H9 (cell line): Measurements from ENCODE around the gene LIG3. TPM values are rescaled to one million over a fixed set of nuclear protein-coding genes. Genes with fewer than 3 reads are reported as not detected.

Experiments used
- DNase-seq: peaks from one replicate; pipeline ENCODE4 v3.0.0-alpha.2; 2017
- H2AFZ ChIP-seq: one replicate; pipeline ENCODE4 v1.6.1; 2013; ENCODE audit warnings: mild to moderate bottlenecking, low read length, control low read depth, moderate library complexity
- H2AK5ac ChIP-seq: 2 replicates; pipeline ENCODE4 v1.6.1; 2013; ENCODE audit warnings: low read length, control low read depth, mixed read lengths; ENCODE audit not compliant: insufficient read length
- H2BK120ac ChIP-seq: one replicate; pipeline ENCODE4 v1.6.1; 2013; ENCODE audit warnings: low read depth, mild to moderate bottlenecking, low read length, control low read depth, inconsistent platforms; ENCODE audit not compliant: poor library complexity, severe bottlenecking
- H2BK12ac ChIP-seq: 2 replicates; pipeline ENCODE4 v1.6.1; 2013; ENCODE audit warnings: low read length, control low read depth, mixed read lengths, low read depth; ENCODE audit not compliant: insufficient read length
- H2BK15ac ChIP-seq: 2 replicates; pipeline ENCODE4 v1.6.1; 2013; ENCODE audit warnings: low read depth, low read length, control low read depth
- H2BK20ac ChIP-seq: one replicate; pipeline ENCODE4 v1.6.1; 2013; ENCODE audit warnings: low read depth, mild to moderate bottlenecking, low read length, control low read depth, inconsistent platforms; ENCODE audit not compliant: poor library complexity, severe bottlenecking
- H2BK5ac ChIP-seq: 2 replicates; pipeline ENCODE4 v1.6.1; 2013; ENCODE audit warnings: low read length, control low read depth, mixed read lengths; ENCODE audit not compliant: insufficient read length
- H3K14ac ChIP-seq: 2 replicates; pipeline ENCODE4 v1.6.1; 2013; ENCODE audit warnings: low read length, control low read depth; ENCODE audit not compliant: insufficient read depth
- H3K18ac ChIP-seq: 2 replicates; pipeline ENCODE4 v1.6.1; 2013; ENCODE audit warnings: low read depth, mild to moderate bottlenecking, mixed read lengths, low read length, control low read depth; ENCODE audit not compliant: insufficient read length
- H3K23ac ChIP-seq: 2 replicates; pipeline ENCODE4 v1.6.1; 2013; ENCODE audit warnings: low read length, control low read depth, mixed read lengths, low read depth; ENCODE audit not compliant: insufficient read length
- H3K23me2 ChIP-seq: 2 replicates; pipeline ENCODE4 v1.6.1; 2013; ENCODE audit warnings: low read depth, mild to moderate bottlenecking, mixed read lengths, low read length, control low read depth; ENCODE audit not compliant: insufficient read length, poor library complexity, severe bottlenecking
- H3K27ac ChIP-seq: 2 replicates; pipeline ENCODE4 v1.5.1; 2013; ENCODE audit warnings: low read length, control low read depth, mixed read lengths, low read depth; ENCODE audit not compliant: insufficient read length
- H3K27me3 ChIP-seq: 2 replicates; pipeline ENCODE4 v1.6.1; 2013; ENCODE audit warnings: low read length, control low read depth, inconsistent platforms; ENCODE audit not compliant: insufficient read depth
- H3K4ac ChIP-seq: 2 replicates; pipeline ENCODE4 v1.6.1; 2013; ENCODE audit warnings: low read depth, mild to moderate bottlenecking, control low read depth, inconsistent platforms, low read length, moderate library complexity
- H3K4me1 ChIP-seq: 2 replicates; pipeline ENCODE4 v1.6.1; 2013; ENCODE audit warnings: low read length, control low read depth, inconsistent platforms; ENCODE audit not compliant: insufficient read depth
- H3K4me2 ChIP-seq: 2 replicates; pipeline ENCODE4 v1.6.1; 2013; ENCODE audit warnings: low read length, control low read depth, mixed read lengths; ENCODE audit not compliant: insufficient read length, insufficient read depth
- H3K56ac ChIP-seq: 2 replicates; pipeline ENCODE4 v1.6.1; 2013; ENCODE audit warnings: low read depth, mild to moderate bottlenecking, mixed read lengths, low read length, control low read depth; ENCODE audit not compliant: insufficient read length
- H3K79me1 ChIP-seq: 2 replicates; pipeline ENCODE4 v1.6.1; 2013; ENCODE audit warnings: low read depth, mild to moderate bottlenecking, moderate library complexity, low read length, control low read depth, inconsistent platforms; ENCODE audit not compliant: insufficient read depth, poor library complexity, severe bottlenecking
- H3K79me2 ChIP-seq: 2 replicates; pipeline ENCODE4 v1.6.1; 2013; ENCODE audit warnings: low read length, control low read depth, inconsistent platforms; ENCODE audit not compliant: insufficient read depth
- H3K9ac ChIP-seq: 2 replicates; pipeline ENCODE4 v1.6.1; 2013; ENCODE audit warnings: low read length, control low read depth, mixed read lengths; ENCODE audit not compliant: insufficient read length; ENCODE audit errors: extremely low read depth
- H3K9me3 ChIP-seq: one replicate; pipeline ENCODE4 v1.6.1; 2013; ENCODE audit warnings: low read depth, low read length, inconsistent platforms; ENCODE audit not compliant: control insufficient read depth
- H3T11ph ChIP-seq: one replicate; pipeline ENCODE4 v1.6.1; 2013; ENCODE audit warnings: mild to moderate bottlenecking, low read length, control low read depth, inconsistent platforms
- H4K20me1 ChIP-seq: one replicate; pipeline ENCODE4 v1.6.1; 2013; ENCODE audit not compliant: control insufficient read depth, insufficient read length, insufficient read depth
- H4K5ac ChIP-seq: 2 replicates; pipeline ENCODE4 v1.6.1; 2013; ENCODE audit warnings: low read depth, mild to moderate bottlenecking, mixed read lengths, low read length, control low read depth; ENCODE audit not compliant: insufficient read length
- H4K8ac ChIP-seq: replicated peaks from 2 replicates; pipeline ENCODE4 v1.6.1; 2013; ENCODE audit warnings: low read length, control low read depth, mixed read lengths, low read depth; ENCODE audit not compliant: insufficient read length
- H4K91ac ChIP-seq: 2 replicates; pipeline ENCODE4 v1.6.1; 2013; ENCODE audit warnings: low read depth, mild to moderate bottlenecking, moderate library complexity, mixed read lengths, low read length, control low read depth; ENCODE audit not compliant: insufficient read length
- H3K27ac Mint-ChIP-seq, 3 experiments: 2 replicates in 2 of 3; 3 replicates in 1 of 3; pipeline ENCODE4 v1.8.0; 2020 to 2021; ENCODE audit warnings: mixed read lengths in 3 of 3, mild to moderate bottlenecking in 1 of 3, moderate library complexity in 1 of 3
- H3K27me3 Mint-ChIP-seq: 2 replicates; pipeline ENCODE4 v1.8.0; 2021; ENCODE audit warnings: low read depth, mild to moderate bottlenecking, moderate library complexity, mixed read lengths
- H3K36me3 Mint-ChIP-seq, 3 experiments: 2 replicates in 2 of 3; 3 replicates in 1 of 3; pipeline ENCODE4 v1.8.0; 2020 to 2021; ENCODE audit warnings: low read depth in 3 of 3, mixed read lengths in 3 of 3; ENCODE audit not compliant: insufficient read depth in 1 of 3
- H3K4me1 Mint-ChIP-seq, 2 experiments: 2 replicates each; pipeline ENCODE4 v1.8.0; 2020; ENCODE audit warnings: mixed read lengths in 2 of 2
- H3K4me3 Mint-ChIP-seq, 2 experiments: 2 replicates in 1 of 2; 3 replicates in 1 of 2; pipeline ENCODE4 v1.8.0; 2020 to 2021; ENCODE audit warnings: mild to moderate bottlenecking in 2 of 2, mixed read lengths in 2 of 2, moderate library complexity in 1 of 2
- H3K9me3 Mint-ChIP-seq, 2 experiments: 2 replicates in 1 of 2; 3 replicates in 1 of 2; pipeline ENCODE4 v1.8.0; 2020; ENCODE audit warnings: mild to moderate bottlenecking in 2 of 2, mixed read lengths in 2 of 2, moderate library complexity in 1 of 2
- CTCF ChIP-seq: fragments of 200-600 bp; sonication (generic); conservative IDR thresholded peaks from 3 replicates; pipeline ENCODE4 v1.8.0; 2021; ENCODE audit warnings: antibody characterized with exemption, mild to moderate bottlenecking
- WGBS: extraction: QIAGEN DNeasy Blood & Tissue Kit; methylation state at CpG from one replicate; pipeline ENCODE4 v1.1.7; 2013; ENCODE audit warnings: missing lambda C conversion rate, low lambda C conversion rate, mixed read lengths; ENCODE audit not compliant: insufficient read length; ENCODE audit errors: extremely low coverage; 5-methylcytosine and 5-hydroxymethylcytosine counted together
- total RNA-seq: library from RNA; stranded (reverse); gene quantifications from 2 replicates; pipeline ENCODE4 v1.2.1, GENCODE V29; 2021

Gene LIG3
- total RNA-seq, 1 experiment from 2014 or later = 96.0 TPM

GRCh38 chr17:35006961-35007360 is 26.6 kb downstream of the LIG3 start:
- H2BK12ac ChIP-seq = no peak overlapping the region
- no peak overlapping the region for H3K27ac ChIP-seq
- WGBS = no CpG with 5 or more reads among the region's 1 CpG
- H3K79me1 ChIP-seq = no peaks in the 10 kb centered on the region
- H4K91ac ChIP-seq = no peak overlapping the region
- H2BK5ac ChIP-seq = no peak overlapping the region
- H3K4ac ChIP-seq = no peak overlapping the region
- DNase-seq = no peak
- H2BK15ac ChIP-seq = no peak overlapping the region
- no peaks in the 10 kb centered on the region for H3K27me3 Mint-ChIP-seq
- H3K27me3 ChIP-seq = no peaks in the 10 kb centered on the region
- no peak overlapping the region for H3K18ac ChIP-seq
- H3K79me2 ChIP-seq = no peaks in the 10 kb centered on the region
- peaks cover 4% of the 10 kb centered on the region; the same call in 1 of the 2 replicates for H3K4me1 ChIP-seq
- no peaks in the 10 kb centered on the region for H4K20me1 ChIP-seq
- no peak overlapping the region for H3T11ph ChIP-seq
- no peak for TF ChIP-seq CTCF
- no peaks in the 10 kb centered on the region for H3K9me3 ChIP-seq
- H2AK5ac ChIP-seq = no peak overlapping the region
- H3K56ac ChIP-seq = no peak overlapping the region
- H3K14ac ChIP-seq = no peak overlapping the region
- H3K4me1 Mint-ChIP-seq = peaks cover 12 to 13% of the 10 kb centered on the region in 2 experiments
- no peak overlapping the region for H4K5ac ChIP-seq
- no peak overlapping the region for H2BK120ac ChIP-seq
- no peak overlapping the region for H2AFZ ChIP-seq
- no peak overlapping the region for H3K23ac ChIP-seq
- H4K8ac ChIP-seq = no peak overlapping the region
- H3K9ac ChIP-seq = no peak overlapping the region
- H3K27ac Mint-ChIP-seq = peak overlapping the region in 1 of 3 experiments; percentile 27; a peak in 4 of 7 replicates
- H3K9me3 Mint-ChIP-seq = no peaks in the 10 kb centered on the region
- H3K23me2 ChIP-seq = no peaks in the 10 kb centered on the region
- H3K36me3 Mint-ChIP-seq = peaks cover 36 to 68% (median 64%) of the 10 kb centered on the region in 3 experiments; a peak in 6 of 7 replicates
- H3K4me2 ChIP-seq = no peak overlapping the region
- H2BK20ac ChIP-seq = no peak overlapping the region
- no peak overlapping the region for H3K4me3 Mint-ChIP-seq
